Mesodermal cell (in vitro differentiated cells): ENCODE data around the gene OTOP3.

ENCODE experiments used
- H3K27ac ChIP-seq: 2 replicates; pipeline ENCODE4 v1.7.0; 2013; ENCODE audit warnings: mild to moderate bottlenecking, low read depth, low read length, moderate library complexity; ENCODE audit not compliant: severe bottlenecking
- H3K36me3 ChIP-seq: 2 replicates; pipeline ENCODE4 v1.7.1; 2013; ENCODE audit warnings: mild to moderate bottlenecking, low read length, moderate library complexity; ENCODE audit not compliant: control insufficient read depth, insufficient read depth
- H3K4me1 ChIP-seq: one replicate; pipeline ENCODE4 v1.7.1; 2013; ENCODE audit warnings: mild to moderate bottlenecking, low read length; ENCODE audit not compliant: insufficient read depth, control insufficient read depth, poor library complexity, severe bottlenecking
- H3K4me3 ChIP-seq: 2 replicates; pipeline ENCODE4 v1.7.0; 2013; ENCODE audit warnings: low read length, control low read depth, mild to moderate bottlenecking; ENCODE audit not compliant: insufficient read depth, poor library complexity, severe bottlenecking; ENCODE audit errors: extremely low read depth
- H3K9me3 ChIP-seq: 2 replicates; pipeline ENCODE4 v1.7.1; 2013; ENCODE audit warnings: mild to moderate bottlenecking, low read length, moderate library complexity; ENCODE audit not compliant: control insufficient read depth
- WGBS, 2 experiments: methylation state at CpG; one replicate each; pipeline ENCODE4 v1.1.5; 2013; ENCODE audit warnings: missing lambda C conversion rate in 2 of 2; ENCODE audit not compliant: insufficient coverage in 2 of 2; 5-methylcytosine and 5-hydroxymethylcytosine counted together

OTOP3 gene

GRCh38 chr17:74992223-74992622, 56.5 kb downstream of the OTOP3 start:
- Histone ChIP-seq H3K4me1 (peaks cover 3% of the 10 kb centered on the region), H3K4me3 (no peak overlapping the region), H3K36me3 (peaks cover 56% of the 10 kb centered on the region), H3K27ac (no peak overlapping the region), H3K9me3 (no peaks in the 10 kb centered on the region)
- 82 to 89% methylated on average over 2 of the region's 2 CpGs for WGBS, 2 experiments

- H3K4me3 ChIP-seq: no peak overlapping the region
- peaks cover 7% of the 10 kb centered on the region for H3K4me1 ChIP-seq
- H3K27ac ChIP-seq: no peak overlapping the region
- peaks cover 62% of the 10 kb centered on the region for H3K36me3 ChIP-seq
- WGBS, 2 experiments: 69 to 100% methylated on average over 2 to 4 of the region's 7 CpGs
- H3K9me3 ChIP-seq: no peaks in the 10 kb centered on the region
Observed at GRCh38 chr17:74994440-74994839, 58.7 kb downstream of the OTOP3 start.

GRCh38 chr17:74995847-74996246, 60.1 kb downstream of the OTOP3 start:
- H3K27ac ChIP-seq: no peak overlapping the region
- H3K4me3 ChIP-seq: no peak overlapping the region
- WGBS, 2 experiments: 95% methylated on average over 3 of the region's 5 CpGs; no CpG with 5 or more reads in 1 of the 2 experiments
- H3K9me3 ChIP-seq: no peaks in the 10 kb centered on the region
- H3K36me3 ChIP-seq: peaks cover 57% of the 10 kb centered on the region
- H3K4me1 ChIP-seq: peaks cover 7% of the 10 kb centered on the region

GRCh38 chr17:74998783-74999182, 63.1 kb downstream of the OTOP3 start:
- WGBS, 2 experiments: 93 to 97% methylated on average over 5 of the region's 6 CpGs
- H3K4me3 ChIP-seq: no peak overlapping the region
- H3K4me1 ChIP-seq: peaks cover 7% of the 10 kb centered on the region
- H3K36me3 ChIP-seq: peaks cover 63% of the 10 kb centered on the region
- H3K27ac ChIP-seq: peak overlapping the region; percentile 29
- no peaks in the 10 kb centered on the region for H3K9me3 ChIP-seq

- no peaks in the 10 kb centered on the region for H3K9me3 ChIP-seq
- H3K4me3 ChIP-seq: no peak overlapping the region
- H3K36me3 ChIP-seq: peaks cover 63% of the 10 kb centered on the region
- H3K4me1 ChIP-seq: peaks cover 7% of the 10 kb centered on the region
- WGBS, 2 experiments: 94% methylated on average over 4 of the region's 4 CpGs
- H3K27ac ChIP-seq: no peak overlapping the region
Observed at GRCh38 chr17:74999523-74999922, 63.8 kb downstream of the OTOP3 start.
